ENCODE results near the gene YWHAH.

GRCh38 chr22:31972180-31972579 lies 27.8 kb downstream of the YWHAH start:
- TF ChIP-seq EP300 (IDR thresholded peaks at IDR 0.05) (no peak), CTCF (IDR thresholded peaks at IDR 0.05) (no peak), POLR2A (IDR thresholded peaks at IDR 0.05) (no peak)

Measured in stomach (tissue), 4 donors.